Neutrophil (primary cell): Measurements from ENCODE around the gene DUXB.

Experiments
- H3K27ac ChIP-seq: fragments of 200-600 bp; sonication (generic); 2 replicates; pipeline ENCODE4 v1.5.1; 2016; ENCODE audit warnings: mild to moderate bottlenecking, moderate library complexity
- H3K27me3 ChIP-seq: fragments of 200-600 bp; sonication (generic); 2 replicates; pipeline ENCODE4 v1.6.0; 2016; ENCODE audit warnings: mild to moderate bottlenecking
- H3K36me3 ChIP-seq: fragments of 200-600 bp; sonication (generic); 2 replicates; pipeline ENCODE4 v1.5.1; 2017
- H3K4me1 ChIP-seq, 2 experiments: fragments of 200-600 bp in 1 of 2; sonication (generic) in 1 of 2; 1 replicate in 1 of 2; 2 replicates in 1 of 2; pipeline versions ENCODE4 v1.5.1 to v1.6.1; 2013 to 2016; ENCODE audit warnings: low read depth in 1 of 2, low read length in 1 of 2, mild to moderate bottlenecking in 1 of 2, moderate library complexity in 1 of 2; ENCODE audit not compliant: control insufficient read depth in 1 of 2, insufficient read depth in 1 of 2
- H3K4me3 ChIP-seq, 2 experiments: fragments of 200-600 bp in 1 of 2; sonication (generic) in 1 of 2; 1 replicate in 1 of 2; 2 replicates in 1 of 2; pipeline ENCODE4 v1.5.1; 2013 to 2016; ENCODE audit warnings: low read depth in 1 of 2, low read length in 1 of 2, mild to moderate bottlenecking in 1 of 2, moderate library complexity in 1 of 2
- H3K9me3 ChIP-seq: fragments of 200-600 bp; sonication (generic); 2 replicates; pipeline ENCODE4 v1.5.1; 2016
- CTCF ChIP-seq: fragments of 200-600 bp; sonication (generic); IDR thresholded peaks from 2 replicates; pipeline ENCODE4 v1.5.1; 2016; ENCODE audit warnings: antibody characterized with exemption

Gene DUXB

GRCh38 chr16:75647492-75648264, 53.6 kb downstream of the DUXB start, which contains the start of the genes KARS1 and TERF2IP:
KARS1 (minus strand) TSS chr16:75647665; CDS start chr16:75647639, 26 bp downstream.
TERF2IP (plus strand) TSS chr16:75647773; CDS start chr16:75647883, 110 bp downstream.
- Histone ChIP-seq H3K4me1 (peaks cover 38 to 48% of the 10 kb centered on the region in 2 experiments), H3K4me3 (peak within 1 kb of the TSS; percentile 76 to 95), H3K27me3 (no peaks in the 10 kb centered on the region), H3K27ac (peak within 1 kb of the TSS; percentile 89), H3K36me3 (peaks cover 10% of the 10 kb centered on the region), H3K9me3 (no peaks in the 10 kb centered on the region)
- no peak for TF ChIP-seq CTCF

- Histone ChIP-seq H3K9me3 (no peaks in the 10 kb centered on the region), H3K36me3 (peaks cover 13% of the 10 kb centered on the region), H3K27me3 (no peaks in the 10 kb centered on the region), H3K4me1 (peaks cover 38 to 45% of the 10 kb centered on the region in 2 experiments), H3K4me3 (peak overlapping the region; percentile 76 to 95), H3K27ac (peak overlapping the region; percentile 89)
- no peak for TF ChIP-seq CTCF
These were observed 54.2 kb downstream of the DUXB start for GRCh38 chr16:75647112-75647491.

GRCh38 chr16:75644240-75645012, 56.8 kb downstream of the DUXB start:
- no peak overlapping the region for H3K4me3 ChIP-seq
- H3K27ac ChIP-seq, result no peak overlapping the region

More at GRCh38 chr16:75644240-75645012, 56.8 kb downstream of the DUXB start:
- H3K36me3 ChIP-seq, result peaks cover 36% of the 10 kb centered on the region
- H3K27me3 ChIP-seq, result no peaks in the 10 kb centered on the region
- TF ChIP-seq CTCF, result no peak
- H3K9me3 ChIP-seq, result no peaks in the 10 kb centered on the region
- peaks cover 12 to 19% of the 10 kb centered on the region in 2 experiments for H3K4me1 ChIP-seq
